GM21619 (cell line): ENCODE data around the gene FDXR.

Source experiments
- ATAC-seq: cut with Tn5 transposase; IDR thresholded peaks from one replicate; pipeline ENCODE4 v1.9.1; 2021; ENCODE audit not compliant: unreplicated experiment

FDXR gene

DNA sequence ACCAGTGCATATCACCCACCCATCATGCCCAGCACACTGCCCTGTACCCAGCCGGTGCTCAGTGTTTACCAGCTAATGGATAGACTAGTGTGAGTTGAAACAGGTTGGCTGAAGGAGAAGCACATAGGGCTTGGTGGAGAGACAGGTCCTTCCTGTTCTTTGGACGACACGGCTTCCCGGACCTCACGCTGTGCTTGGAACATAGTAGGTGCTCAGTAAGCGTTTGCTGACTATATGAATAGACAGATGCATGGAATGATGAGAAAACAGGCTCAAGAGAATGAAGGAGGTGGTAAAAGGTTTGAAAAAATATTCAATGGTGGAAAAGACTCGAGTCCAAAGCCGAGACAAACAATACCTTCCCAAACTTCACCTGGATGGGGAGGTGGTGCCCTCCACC, 27.4 kb upstream of the FDXR start:
- ATAC-seq = no peak

DNA sequence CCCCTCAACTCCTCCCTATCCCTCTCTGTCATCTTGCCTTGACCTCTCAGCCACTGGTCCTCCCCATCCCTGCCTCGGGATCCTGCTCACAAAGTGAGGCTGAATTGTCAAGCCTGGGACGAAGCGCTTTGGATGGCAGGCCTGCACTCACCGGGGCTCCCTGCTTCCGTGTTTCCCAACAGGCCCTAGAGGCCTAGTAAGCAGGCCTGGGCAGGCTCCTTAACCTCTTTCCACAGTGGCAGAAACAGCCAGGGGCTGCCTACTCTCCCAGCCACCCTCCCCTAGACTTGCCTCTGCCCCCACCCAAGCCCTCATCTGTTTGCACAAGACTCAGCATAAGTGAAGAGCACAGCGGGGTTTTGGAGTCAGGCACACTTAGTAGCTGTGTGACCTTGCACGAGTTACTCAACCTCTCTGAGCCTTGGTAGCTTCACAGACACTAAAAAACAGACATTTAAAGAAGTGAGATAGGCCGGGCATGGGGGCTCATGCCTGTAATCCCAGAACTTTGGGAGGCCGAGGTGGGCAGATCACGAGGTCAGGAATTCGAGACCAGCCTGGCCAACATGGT, 25.7 kb upstream of the FDXR start:
- ATAC-seq = no peak

DNA sequence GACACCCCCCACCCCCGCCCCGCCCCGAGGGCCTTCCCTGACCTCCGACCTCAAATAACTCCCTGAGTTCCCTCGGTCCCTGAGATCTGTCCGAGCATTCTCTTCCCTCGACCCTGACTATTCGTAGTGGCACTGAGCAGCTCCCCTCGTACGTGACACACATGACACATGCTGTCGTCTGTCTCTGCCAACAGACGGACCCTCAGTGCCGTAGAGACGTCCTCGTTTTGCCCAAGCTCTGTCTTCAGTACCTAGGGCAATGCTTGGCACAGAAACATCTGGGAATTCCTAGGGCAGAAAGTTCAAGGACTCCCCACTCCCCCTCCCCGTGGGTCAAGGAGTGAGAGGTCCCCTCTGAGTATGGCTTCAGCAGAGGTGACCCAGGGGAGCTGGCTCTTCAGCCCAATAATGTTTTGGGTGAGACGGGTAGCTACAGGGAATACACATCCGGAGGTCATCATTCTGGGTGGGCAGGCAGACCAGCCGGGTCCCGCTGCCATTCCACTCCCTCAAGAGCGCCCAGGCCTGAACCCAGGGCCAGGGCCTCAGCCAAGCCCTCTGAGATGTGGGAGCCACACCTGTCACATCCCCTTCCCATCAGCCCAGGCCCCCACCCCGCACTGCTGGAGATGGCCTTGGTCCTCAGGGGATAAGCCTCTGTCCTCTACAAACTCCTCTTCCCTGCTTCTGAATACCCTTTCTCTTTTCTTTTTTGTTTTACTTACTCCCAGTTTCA, 21.3 kb upstream of the FDXR start:
- ATAC-seq = no peak

DNA sequence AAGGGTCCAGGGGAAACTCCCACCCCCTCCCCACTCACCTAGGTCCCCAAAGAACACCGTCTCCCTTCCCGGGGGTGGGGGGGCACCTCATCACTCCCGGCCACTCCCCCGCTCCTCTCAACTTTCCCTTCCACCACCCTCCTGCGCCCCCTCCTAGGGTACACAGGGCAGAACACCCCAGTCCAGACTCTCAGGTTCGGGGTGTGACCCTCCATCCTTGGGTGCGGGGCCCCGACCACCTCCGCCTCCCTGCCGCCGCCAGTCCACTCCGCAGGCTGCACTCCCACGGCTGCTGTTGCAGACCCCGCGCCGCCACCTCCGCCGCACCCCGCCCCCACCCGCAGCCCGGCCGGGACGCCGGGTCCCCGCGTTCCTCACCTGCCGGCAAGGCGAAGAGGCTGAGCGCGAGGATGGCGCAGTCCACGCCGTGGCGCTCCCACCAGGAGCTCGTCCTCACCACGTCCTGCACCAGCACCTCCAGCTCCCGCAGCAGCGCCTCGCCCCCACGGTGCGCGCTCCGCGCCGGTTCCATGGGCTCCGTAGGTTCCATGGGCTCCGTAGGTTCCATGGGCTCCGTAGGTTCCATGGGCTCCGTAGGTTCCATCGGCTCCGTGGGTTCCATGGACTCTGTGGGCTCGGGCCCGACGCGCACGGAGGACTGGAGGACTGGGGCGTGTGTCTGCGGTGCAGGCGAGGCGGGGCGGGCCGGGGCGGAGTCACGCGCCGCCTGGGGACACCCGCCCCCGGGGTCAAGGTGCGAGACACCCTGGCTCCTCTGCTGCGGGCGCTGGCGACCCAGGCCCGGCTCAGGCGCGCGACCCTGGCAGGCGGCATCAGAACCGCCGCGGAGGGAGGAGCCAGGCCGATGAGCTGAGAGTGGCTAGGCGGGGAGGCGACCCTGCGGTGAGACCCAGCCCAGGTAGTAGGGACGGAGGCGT, 20.4 kb upstream of the FDXR start, which contains the start of gene FADS6:
Gene FADS6, minus strand, starts transcription at position 660 of the 938 bp plus-strand sequence. Its CDS starts 38 bp downstream, at position 622.
- ATAC-seq = no peak

DNA sequence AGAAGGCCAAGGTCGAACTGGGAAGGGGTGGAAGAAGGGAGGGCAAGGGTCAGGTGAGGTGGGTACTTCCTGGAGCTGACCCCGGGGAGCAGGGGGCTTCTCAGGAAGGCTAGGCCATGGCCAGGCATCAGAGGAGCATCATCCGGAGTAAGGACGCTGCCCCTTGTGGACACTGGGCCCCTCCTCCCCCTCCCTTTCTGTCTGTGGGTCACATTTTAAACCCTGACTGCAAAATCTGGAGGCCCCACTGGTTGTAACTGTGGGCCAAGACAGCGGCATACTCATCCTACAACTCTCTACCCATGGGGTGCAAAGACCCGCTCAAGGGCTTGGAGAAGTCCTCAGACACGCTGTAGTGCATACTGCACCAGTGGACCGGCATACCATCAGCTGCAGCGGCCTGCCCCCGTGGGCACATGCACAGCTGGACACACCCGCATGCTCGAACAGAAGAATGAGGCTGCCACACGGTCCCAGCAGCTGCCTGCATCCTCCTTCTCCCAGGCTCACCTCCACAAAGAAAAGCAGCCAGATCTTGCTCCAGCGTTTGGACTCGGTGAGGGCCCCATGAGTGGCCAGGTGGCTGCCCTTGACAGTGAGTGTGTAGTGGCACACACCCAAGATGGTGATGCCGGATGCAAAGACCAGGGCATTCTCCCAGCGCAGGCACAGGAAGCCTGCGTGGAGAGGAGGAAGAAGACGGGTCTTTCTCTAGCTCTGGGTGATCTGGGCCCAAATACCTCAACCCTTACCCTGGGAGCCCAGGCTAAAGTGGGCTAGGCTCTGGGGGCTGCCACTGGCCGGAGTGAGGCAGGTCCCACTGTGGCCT, 19.4 kb upstream of the FDXR start:
- no peak for ATAC-seq

DNA sequence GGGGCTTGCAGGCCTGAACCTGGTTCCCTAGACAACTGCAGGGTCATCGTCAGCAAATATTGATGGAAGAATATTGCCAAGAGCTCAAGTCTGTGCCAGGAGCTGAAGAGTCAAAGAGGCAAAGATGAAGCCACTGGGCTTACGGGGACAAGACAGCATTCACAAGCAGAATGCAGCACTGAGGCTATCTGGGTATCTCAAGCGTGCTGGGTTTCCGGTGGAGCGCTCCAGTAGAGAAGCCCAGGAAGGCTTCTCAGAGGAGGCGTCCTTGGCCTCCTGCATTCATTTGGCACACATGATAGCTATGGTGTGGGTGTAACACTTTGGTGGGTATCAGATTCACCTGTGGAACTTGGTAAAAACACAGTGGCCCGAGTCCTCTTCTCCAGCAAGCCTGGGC, 17.8 kb upstream of the FDXR start:
- no peak for ATAC-seq

DNA sequence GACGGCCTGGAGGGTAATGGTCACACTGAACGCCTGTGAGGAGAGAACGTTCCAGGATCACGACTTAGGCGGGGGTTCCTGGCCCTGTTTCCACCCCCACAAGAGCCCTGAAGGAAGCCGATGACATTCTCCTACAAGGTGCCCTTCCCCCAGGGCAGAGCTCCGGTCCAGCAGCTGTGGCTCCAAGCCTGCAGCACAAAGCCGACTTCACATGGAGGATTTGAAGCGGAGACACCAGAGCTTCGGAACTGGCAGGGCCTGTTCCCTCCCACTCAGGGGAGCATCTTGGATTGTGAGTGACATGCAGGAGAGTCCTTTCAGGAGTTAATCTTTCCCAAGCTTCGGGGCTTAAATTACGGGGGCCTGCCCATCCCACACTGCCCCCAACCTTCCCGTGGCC, 15.7 kb upstream of the FDXR start:
- no peak for ATAC-seq

DNA sequence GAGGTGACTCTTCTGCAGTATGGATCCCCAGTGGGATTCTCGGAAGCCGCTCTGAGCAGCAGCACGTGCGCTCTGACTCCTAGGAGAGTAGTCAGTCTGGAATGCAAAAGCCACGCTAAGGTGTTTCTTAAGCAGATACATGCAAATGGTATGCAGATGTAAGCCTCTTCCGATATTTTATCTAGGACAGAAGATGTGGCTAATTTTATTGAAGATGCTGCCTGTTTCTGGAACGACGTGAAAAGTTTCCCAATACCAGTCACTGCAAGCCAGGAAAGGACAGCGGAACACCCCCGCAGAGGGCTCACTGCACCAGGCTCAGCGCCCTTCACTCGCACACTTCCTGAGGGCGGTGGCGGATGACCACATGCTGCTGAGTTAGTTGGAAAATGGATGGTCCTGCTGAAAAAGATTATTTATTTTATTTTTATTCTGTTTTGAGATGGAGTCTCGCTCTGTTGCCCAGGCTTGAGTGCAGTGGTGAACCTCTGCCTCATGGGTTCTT, 10.5 kb upstream of the FDXR start:
- no peak for ATAC-seq

DNA sequence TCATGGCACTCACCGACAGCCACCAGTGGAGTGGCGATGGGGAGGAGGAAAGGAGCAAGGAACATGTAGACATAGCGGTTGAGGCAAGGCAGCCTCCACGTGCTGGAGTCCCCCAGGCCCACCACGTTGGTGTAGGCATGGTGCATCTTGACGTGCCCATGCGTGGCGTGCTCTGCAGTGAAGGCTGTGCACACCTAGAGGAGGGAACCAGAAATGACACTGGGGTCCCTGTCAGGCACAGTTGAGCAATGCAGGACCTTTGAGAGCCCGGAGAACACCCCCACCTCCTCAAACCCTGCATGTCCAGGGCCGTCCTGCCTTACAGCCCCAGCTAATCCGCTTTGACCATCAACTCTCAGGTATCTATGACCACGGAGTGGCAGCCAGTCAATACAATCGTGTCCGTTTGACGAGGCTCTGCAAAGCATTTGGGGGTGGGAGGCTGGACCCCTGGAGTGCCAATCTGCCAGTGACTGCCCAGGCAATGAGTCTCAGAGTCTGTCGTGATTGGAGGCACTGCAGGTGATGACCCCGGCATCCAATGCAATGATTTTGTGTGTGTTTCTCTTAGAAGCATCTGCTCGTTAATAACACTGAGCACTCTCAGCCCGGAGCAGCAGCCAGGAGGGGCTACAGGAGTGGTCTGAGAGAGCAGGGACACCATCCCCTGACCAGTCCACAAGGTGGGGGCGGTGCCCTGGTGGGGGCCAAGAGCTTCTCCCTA, 9.9 kb upstream of the FDXR start:
- no peak for ATAC-seq

DNA sequence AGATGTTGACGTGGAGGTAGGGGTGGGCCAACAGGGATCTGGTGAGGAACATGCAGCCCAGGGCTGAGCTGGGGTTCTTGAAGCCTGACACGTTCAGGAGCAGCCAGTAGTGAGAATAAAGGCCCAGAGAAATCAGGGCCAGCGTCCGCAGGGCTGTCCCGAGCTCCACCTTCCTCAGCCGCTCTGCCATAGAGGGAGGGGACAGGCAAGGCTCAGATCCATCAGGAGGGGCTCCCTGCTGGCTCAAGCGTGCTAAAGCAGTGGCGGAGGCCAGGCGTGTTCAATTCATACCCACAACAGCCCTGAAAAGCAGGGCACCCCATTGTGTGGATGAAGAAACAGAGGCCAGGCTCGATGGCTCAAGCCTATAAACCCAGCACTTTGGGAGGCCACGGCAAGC, 8.3 kb upstream of the FDXR start:
- no peak for ATAC-seq

DNA sequence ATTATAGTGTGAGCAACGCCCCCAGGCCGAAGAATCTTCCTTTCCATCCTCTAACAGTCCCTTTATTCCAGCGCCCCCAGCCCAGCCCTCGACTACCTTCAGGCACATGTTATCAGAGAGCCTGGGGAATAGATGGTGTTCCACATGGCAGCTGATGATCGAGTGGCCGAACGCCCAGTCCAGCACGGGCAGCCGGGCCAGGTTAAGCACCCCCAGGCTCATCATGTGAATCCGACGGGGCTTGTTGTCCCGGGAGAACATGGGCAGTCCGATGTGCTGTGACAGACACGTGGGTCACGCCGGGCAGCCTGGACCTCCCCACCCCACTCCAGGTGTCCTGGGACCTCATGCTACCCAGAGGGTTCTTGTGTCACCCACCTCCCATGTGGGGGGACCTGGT, 6.5 kb upstream of the FDXR start:
- ATAC-seq = no peak

DNA sequence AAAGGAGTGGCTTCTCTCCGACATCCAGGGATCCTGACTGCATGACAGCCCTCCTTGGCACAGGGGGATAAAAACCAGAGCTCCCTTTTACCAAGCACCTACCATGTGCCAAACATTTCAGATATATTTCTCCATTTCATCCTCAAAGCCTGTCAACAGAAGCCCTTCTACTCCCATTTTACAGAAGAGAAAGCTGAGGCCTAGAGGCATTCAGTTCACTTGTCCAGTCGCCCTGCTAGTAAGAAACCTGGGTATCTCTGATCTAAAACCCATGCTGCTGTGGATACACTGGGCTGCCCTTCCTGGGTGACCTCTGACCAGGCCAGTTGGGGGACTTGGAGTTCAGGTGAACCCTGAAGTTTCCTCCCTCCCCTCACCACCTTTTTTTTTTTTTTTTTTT, 5.9 kb upstream of the FDXR start:
- ATAC-seq = no peak

DNA sequence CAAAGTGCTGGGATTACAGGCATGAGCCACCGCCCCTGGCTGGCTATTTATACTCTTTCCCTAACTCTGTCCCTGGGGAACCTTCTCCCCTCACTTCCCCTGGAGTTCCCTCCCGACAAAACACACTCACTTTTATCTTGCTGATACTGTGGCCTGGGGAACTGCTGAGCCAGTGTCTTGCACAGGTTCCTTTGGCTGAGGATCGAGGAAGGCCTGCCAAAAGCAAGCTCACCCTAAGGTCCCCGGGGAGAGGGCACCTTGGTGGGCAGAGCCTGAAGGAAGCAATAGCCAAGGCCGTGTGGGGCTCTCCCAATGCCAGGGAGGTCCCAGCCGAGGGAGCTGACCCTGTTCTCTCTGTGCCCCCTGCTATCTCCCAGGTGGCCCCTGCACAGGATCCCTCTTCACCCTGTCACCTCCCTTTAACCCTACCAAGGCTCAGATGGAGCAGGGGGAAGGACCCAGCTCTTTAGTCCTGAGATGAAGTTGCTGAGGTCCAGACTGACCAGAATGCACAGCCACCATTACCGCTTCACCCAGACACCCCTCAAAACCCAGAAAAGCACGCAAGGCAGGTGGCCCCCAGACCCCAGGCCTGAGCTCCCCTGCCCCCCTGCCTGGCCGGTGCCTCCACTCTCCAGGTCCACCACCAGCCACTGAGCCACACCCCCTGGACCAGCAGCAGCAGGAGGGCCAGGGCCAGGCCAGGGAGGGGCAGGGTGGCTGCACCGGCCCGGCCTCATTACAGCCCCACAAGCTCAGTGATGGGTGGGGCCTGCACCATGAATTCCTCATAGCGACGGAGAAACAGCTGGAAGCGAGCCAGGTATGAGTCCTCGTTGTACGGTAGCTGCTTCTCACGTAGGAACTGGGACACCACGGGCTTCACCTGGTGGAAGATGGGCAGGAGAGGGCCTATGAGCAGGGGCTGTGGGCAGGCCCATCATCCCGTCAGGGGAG, 5.1 kb upstream of the FDXR start:
- ATAC-seq = no peak

DNA sequence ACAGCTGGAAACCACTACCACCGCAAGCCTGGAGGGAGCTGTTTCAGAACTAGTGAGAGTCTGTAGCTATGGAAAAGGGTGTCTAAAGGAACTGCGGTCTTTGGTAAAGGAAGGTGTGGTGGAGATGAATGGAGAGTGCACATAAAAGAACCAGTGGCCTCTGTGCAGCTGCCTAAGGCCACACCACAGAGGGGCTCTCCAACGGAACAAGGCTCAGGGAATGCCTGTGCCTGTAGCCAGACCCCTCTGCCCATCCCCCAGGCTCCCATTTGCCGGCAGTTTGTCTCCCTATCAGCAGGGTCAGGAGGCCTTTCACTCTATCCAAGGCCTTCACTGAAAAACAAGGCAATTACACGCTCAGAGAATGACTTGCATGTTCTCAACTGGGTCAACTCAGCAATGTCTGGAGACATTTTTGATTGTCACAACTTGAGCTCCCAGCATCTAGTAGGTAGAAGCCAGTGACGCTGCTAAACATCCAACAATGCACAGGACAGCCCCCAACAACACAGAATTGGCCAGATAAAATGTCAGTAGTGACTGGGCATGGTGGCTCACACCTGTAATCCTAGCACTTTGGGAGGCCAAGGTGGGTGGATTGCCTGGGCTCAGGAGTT, 3.3 kb upstream of the FDXR start:
- no peak for ATAC-seq

DNA sequence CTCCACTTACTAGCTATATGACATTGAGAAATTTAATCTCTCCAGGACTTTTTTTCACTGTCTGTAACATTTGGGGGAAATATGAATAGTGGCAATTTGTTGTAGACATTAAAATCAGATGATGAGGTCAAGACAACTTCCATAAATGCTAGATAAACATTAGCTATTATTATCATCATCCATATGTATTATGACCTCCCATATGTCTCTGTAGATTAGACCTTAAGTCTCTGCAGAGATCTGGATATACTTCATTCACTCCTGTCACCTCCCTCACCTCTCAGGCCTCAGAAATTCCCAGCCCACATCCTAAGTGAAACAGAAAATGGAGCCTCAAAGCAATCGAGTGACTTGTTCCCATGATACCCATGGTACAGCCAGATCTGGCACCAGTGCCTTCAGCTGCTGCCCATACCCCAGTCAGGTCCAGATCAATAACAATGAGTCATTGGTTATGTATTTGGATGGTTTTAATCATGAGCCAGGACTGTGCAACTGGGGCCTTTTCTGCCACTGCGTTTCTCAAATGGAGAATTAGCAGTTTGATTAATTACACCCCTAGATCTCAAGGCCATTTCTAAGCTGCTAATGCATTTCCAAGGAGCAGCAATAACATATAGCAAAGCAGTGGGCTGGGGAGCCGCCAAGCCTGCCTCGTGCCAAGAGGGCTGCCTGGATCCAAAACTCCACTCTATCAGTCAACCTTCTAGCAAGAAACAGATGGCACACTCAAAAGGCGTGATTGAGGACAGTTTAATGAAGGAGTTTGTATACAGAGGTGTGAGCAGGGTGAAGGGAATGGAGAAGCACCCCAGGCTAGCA, 2.6 kb upstream of the FDXR start:
- no peak for ATAC-seq

DNA sequence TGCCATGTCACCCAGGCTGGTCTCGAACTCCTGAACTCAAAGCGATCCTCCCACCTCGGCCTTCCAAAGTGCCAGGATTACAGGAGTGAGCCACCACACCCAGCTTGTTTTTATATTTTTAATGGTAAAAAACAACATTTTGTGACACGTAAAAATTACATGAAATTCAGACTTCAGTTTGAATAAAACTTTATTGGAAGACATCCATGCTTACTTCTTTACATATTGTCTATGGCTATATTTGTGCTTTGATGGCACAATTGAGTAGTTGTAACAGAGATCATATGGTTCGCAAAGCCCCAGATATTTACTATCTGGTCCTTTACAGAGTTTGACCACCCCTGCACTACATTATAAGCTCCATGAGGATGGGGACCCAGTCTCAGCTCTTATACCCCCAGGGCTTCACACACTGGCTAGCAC, 1.8 kb upstream of the FDXR start:
- no peak for ATAC-seq

DNA sequence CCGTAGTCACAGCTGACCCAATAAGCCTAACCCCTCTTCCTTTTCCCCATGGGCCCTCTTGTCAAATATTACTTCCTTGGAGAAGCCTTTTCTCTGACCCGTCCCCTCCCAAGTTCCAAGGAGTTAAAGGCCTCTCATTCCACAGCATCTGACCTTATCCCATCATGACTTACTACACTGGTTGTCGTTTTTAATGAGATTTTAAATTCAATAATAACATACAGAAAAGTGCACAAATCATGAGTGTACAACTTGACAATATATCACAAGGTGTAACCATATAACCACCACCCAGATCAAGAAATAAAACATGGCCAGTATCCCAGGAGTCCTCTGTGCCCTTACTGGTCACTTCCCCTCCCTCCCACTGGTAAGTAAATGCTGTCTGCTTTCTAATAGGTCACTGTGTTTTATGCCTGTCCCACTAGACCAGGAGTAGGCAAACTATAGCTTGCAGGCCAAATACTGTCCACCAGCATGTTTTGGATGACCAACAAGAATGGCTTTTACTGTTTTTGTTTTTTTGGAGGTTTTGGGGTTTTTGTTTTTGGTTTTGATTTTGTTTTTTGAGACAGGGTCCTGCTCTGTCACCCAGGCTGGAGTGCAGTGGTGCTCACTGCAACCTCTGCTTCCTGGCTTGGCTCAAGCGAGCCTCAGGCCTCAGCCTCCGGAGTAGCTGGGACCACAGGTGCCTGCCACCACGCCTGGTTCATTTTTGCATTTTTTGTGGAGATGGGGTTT, 1.2 kb upstream of the FDXR start:
- ATAC-seq = no peak
